ENCODE data around the gene GFRAL. TPM values are rescaled to one million over a fixed set of nuclear protein-coding genes. Genes with fewer than 3 reads are reported as not detected.
"Not testable (repeated sequence)": the region's sequence is repeated elsewhere in the genome, so short reads cannot be mapped to it uniquely, and the experiment has no call there.

The GFRAL gene
- 0.10 TPM for total RNA-seq

DNA sequence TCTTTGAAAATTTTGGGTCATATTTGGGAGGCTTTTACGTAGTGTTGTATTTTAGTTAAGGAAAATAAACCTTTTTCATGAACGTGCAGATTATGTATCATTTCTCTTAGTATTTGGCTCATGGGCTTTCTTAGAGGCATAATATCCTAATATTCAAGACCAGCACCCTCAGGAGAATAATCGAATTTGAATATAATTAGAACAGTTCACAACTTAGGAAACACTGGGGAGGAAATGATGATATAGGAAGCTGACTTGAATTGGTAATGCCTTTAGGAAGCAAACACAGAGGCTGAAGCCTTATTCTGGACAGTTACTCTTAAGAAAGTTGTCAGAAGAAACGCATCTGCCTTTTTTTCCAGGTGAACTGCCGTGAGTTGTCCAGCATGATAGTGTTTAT is at the start of gene GFRAL:
TSS of gene GFRAL (plus strand) at position 301 of the 400 bp plus-strand sequence. CDS start at position 387, 86 bp downstream.
- DNase-seq = no peak

- no peak for DNase-seq
Observed at GRCh38 chr6:55277646-55278045, 49.6 kb upstream of the GFRAL start.

DNA sequence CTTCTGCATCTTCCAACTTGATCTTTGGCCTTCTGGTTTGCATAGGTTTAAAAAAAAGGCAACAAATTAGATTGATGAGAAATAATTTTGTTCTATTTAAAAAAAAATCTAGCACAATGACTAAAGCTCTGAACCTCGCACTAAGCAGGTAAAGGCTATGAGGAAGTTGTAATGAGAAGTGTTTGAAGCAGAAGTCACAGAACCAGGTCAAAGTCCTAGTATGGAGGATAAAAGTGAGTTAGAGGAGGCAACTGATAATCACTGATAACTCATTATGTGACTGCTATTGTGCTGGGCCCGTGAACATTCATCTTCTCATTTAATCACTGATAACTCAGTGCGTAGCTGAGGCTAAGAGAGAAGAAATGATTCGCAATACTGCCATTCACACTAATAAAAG is 46.1 kb upstream of the GFRAL start:
- DNase-seq = no peak

- DNase-seq = no peak
Observed at GRCh38 chr6:55282115-55282514, 45.2 kb upstream of the GFRAL start.

DNA sequence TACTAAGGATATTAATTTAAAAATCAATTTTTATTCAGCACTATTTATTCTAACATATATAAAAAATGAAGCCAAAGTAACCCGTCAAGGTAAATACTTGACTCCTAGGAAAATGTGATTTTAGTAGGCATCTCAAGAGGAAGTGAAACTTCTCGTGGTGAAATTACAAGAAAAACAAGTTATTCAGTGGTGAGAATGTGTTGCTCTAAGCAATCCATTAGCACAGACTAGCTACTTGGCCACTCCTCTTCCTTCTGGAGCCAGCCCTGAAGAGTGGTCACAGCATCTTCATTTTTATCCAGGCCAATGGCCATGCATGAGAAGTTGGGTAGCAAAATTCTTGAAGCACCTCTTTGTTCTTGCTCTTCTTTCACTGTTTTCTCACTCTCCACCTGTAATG is 40.4 kb upstream of the GFRAL start:
- no peak for DNase-seq

- DNase-seq = no peak
Observed at GRCh38 chr6:55290736-55291135, 36.5 kb upstream of the GFRAL start.

DNA sequence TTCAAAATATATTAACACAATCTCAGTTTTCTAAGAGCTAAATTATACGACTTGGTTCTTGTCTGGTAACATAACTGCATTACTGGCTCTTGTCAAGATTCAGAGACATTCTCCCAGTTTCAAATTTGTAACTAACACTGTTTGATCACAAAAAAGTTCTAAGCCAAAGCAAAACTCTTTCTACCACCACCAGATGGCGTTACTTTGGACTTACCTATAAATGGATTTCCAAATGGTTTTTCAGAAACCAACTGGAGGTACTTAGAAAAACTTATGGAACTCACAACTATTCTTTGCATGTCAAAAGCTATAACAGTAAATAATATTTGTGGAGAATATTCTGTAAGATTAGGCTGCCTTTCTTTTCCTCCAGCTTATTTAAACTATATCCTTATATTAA is 34.2 kb upstream of the GFRAL start:
- DNase-seq = no peak

DNA sequence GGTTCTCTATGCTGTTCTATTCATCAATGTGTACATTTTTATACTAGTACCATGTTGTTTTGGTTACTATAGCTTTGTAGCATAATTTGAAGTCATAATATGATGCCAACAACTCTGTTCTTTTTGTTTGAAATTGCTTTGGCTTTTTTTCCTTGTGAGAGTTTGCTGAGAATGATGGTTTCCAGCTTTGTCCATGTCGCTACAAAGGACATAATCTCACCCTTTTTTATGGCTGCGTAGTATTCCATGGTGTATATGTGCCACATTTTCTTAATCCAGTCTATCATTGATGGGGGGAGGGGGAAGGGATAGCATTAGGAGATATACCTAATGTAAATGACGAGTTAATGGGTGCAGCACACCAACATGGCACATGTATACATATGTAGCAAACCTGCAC is 30.1 kb upstream of the GFRAL start:
- DNase-seq = not testable (repeated sequence)

- DNase-seq = no peak
Observed at GRCh38 chr6:55299286-55299985, 27.8 kb upstream of the GFRAL start.

GRCh38 chr6:55304747-55305146 is 22.5 kb upstream of the GFRAL start:
- no peak for DNase-seq

- DNase-seq = no peak
Observed at GRCh38 chr6:55319961-55320695, 7.1 kb upstream of the GFRAL start.

DNA sequence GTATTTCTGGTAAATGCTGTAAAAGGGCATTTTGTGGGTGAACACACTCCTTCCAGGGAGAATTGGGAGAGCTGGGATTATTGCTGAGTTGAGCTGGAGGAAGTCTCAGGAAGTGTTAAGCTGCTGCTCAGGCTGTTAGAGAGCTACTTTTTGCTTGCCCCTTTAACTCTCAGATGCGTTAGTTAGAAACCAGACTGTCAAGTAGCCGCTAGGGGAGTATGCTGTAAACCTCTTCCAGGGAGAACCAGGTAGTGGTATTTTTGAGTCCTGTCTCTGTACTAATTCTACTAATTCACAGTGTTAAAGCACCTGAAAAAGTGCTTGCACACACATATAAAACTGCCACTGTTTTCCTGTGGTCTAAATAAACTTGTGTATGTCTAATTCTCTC is 6.6 kb upstream of the GFRAL start:
- no peak for DNase-seq

- DNase-seq = no peak
Observed at GRCh38 chr6:55377150-55377549, 49.9 kb downstream of the GFRAL start.

DNA sequence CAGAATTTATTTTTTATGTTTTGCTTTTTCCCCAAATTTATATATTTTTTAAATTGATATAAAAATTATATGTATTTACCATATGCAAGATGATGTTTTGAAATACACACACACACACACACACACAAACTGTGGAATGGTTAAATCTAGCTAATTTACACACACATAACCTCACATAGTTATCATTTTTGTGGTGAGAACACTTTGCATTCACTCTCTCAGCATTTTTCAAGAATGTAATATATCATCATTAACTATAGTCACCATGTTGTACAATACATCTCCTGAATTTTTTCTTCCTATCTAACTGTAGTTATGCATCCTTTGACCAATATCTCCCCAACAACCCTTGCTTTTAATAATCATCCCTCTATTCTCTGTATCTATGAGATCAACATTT is 52.2 kb downstream of the GFRAL start:
- DNase-seq = no peak

DNA sequence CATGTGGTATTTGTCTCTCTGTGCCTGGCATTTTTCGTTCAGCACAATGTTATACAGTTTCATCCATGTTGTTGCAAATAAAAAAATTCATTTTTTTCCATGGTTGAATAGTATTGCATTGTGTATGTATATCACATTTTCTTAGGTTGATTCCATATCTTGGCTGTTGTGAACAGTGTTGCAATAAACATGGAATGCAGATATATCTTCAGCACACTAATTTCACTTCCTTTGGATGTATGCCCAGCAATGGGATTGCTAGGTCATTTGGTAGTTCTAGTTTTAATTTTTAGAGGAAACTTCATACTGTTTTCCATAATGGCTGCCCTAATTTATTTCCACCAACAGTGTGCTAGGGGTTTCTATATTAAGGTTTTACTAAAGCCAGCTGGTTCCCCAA is 52.6 kb downstream of the GFRAL start:
- DNase-seq = no peak

DNA sequence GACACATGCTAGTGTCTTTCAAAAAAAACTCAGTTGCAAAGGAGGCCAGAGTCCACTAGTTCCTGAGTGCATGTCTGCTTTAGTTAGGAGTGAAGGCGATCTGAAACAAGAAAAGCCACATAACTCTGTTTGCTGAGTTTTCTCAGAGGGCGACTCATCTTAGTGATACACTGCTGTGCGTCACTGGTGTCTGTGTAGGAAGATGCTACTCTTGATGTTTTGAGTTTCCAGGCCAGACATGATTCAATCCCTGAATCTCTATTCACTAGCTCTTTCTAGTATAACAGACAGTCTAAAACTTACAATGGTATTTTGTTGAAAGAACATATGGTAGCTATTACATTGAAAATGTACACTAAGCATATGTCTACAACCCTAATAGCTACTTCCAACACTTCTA is 60.9 kb downstream of the GFRAL start:
- peak; percentile 42 for DNase-seq

DNA sequence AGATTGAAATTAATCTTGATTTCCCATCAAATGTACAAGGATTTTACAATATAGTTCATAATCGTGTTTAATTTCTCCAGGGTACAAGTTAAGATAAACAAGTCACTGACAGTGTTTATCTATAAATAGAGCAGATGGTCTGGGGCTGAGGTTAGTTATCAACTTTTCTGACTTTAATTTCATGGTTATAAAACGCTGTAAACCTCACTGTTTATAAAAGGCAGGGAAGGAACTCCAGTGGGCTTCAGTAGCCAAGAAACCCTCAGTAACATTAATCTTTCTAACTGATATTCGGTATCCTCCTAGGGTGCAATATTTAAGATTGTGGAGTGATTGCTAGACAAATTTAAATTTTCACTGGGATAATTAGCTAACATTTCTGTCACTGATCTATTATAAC is 68.6 kb downstream of the GFRAL start:
- DNase-seq = no peak

GRCh38 chr6:55397986-55398385 is 70.7 kb downstream of the GFRAL start:
- DNase-seq = no peak

- DNase-seq = no peak
Observed at GRCh38 chr6:55399351-55399750, 72.1 kb downstream of the GFRAL start.

GRCh38 chr6:55405474-55406235 is 78.4 kb downstream of the GFRAL start:
- DNase-seq = no peak

DNA sequence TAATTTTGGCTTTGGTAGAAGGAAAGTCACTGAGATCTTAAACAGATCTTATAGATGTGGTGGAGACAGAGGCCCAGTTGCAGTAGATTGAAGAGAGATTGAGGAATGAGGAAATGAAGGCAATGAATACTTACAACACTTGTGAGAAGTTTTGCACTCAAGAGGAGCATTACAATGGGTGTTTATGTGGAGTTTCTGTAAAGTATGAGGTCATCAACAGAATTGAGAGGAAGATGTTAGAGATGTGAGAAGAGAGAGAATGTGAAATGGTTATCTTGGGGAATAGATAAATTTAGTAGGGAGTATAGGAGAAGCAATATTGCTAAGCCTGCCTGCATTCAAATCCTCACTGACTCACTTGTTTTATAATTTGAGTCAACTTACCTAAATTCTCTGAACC is 83.4 kb downstream of the GFRAL start:
- no peak for DNase-seq

GRCh38 chr6:55423933-55424332 is 96.7 kb downstream of the GFRAL start:
- no peak for DNase-seq

DNA sequence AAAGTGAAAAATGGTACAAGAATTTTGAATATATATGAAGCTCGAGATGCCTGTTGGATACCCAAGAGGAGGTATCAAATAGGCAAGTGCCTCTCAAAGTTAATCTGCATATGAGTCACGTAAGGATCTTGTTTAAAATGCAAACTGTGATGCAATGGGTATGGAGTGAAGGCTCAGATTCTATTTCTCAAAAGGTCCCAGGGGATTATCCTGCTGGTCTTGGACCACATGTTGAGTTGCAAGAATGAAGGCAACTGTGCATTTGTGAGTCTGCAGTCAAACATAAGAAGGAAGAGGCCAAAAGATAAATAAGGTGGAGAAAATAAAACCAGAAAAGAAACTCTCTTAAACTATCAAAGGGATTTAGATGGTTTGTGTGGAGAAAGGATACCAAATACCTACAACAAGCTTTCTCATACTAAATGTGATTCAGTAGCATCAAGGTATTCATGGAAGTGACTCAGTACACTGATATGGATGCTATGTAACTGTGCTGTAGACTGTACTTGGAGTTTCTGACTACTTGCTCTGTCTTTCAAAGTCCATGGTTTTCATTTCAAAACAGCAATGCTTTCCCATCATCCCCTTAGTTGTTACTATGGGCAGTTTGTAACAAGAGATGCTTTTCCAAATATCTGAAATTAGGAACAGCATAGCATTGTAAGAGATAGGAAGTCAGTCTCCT is 106.3 kb downstream of the GFRAL start:
- DNase-seq = no peak
